Mesendoderm (in vitro differentiated cells): ENCODE data around the gene MVB12B.
A peak's percentile ranks its signal among the peaks of the same experiment; 100 is the strongest.

ENCODE experiments used
- DNase-seq: peaks from one replicate; pipeline ENCODE4 v3.0.0; 2013
- H2AK5ac ChIP-seq: 2 replicates; pipeline ENCODE4 v1.6.1; 2013; ENCODE audit warnings: low read length, inconsistent platforms
- H2BK120ac ChIP-seq: 2 replicates; pipeline ENCODE4 v1.6.1; 2013; ENCODE audit warnings: low read depth, mild to moderate bottlenecking, low read length, moderate library complexity, mixed read lengths
- H2BK15ac ChIP-seq: replicated peaks from 2 replicates; pipeline ENCODE4 v1.6.1; 2013; ENCODE audit warnings: low read depth, mild to moderate bottlenecking, moderate library complexity
- H2BK5ac ChIP-seq: 2 replicates; pipeline ENCODE4 v1.6.1; 2013; ENCODE audit warnings: low read length, inconsistent platforms
- H3K18ac ChIP-seq: 2 replicates; pipeline ENCODE4 v1.6.1; 2013; ENCODE audit warnings: mild to moderate bottlenecking, low read length, mixed read lengths
- H3K23ac ChIP-seq: one replicate; pipeline ENCODE4 v1.6.1; 2013; ENCODE audit warnings: low read length
- H3K27ac ChIP-seq: 2 replicates; pipeline ENCODE4 v1.5.1; 2013; ENCODE audit warnings: low read depth, mild to moderate bottlenecking, inconsistent platforms, low read length, moderate library complexity
- H3K27me3 ChIP-seq: 2 replicates; pipeline ENCODE4 v1.6.1; 2013; ENCODE audit warnings: low read length, control low read depth, mild to moderate bottlenecking, inconsistent platforms; ENCODE audit not compliant: insufficient read depth, poor library complexity
- H3K36me3 ChIP-seq: 2 replicates; pipeline ENCODE4 v1.6.1; 2013; ENCODE audit warnings: low read length, inconsistent platforms; ENCODE audit not compliant: control insufficient read depth, insufficient read depth
- H3K4ac ChIP-seq: one replicate; pipeline ENCODE4 v1.6.1; 2013; ENCODE audit warnings: low read depth, mild to moderate bottlenecking, low read length, moderate library complexity
- H3K4me1 ChIP-seq: 2 replicates; pipeline ENCODE4 v1.6.1; 2013; ENCODE audit warnings: low read depth, low read length, inconsistent platforms; ENCODE audit not compliant: control insufficient read depth
- H3K4me2 ChIP-seq: 2 replicates; pipeline ENCODE4 v1.6.1; 2013; ENCODE audit warnings: low read length
- H3K4me3 ChIP-seq: 2 replicates; pipeline ENCODE4 v1.5.1; 2013; ENCODE audit warnings: mild to moderate bottlenecking, low read length
- H3K56ac ChIP-seq: one replicate; pipeline ENCODE4 v1.6.1; 2013; ENCODE audit warnings: low read length
- H3K79me1 ChIP-seq: 2 replicates; pipeline ENCODE4 v1.6.1; 2013; ENCODE audit warnings: low read length, inconsistent platforms
- H3K79me2 ChIP-seq: 2 replicates; pipeline ENCODE4 v1.6.1; 2013; ENCODE audit warnings: mild to moderate bottlenecking, low read length; ENCODE audit not compliant: control insufficient read depth, insufficient read depth
- H3K9ac ChIP-seq: 2 replicates; pipeline ENCODE4 v1.6.1; 2013; ENCODE audit warnings: low read length, inconsistent platforms
- H4K5ac ChIP-seq: one replicate; pipeline ENCODE4 v1.6.1; 2013; ENCODE audit warnings: low read length
- H4K8ac ChIP-seq: one replicate; pipeline ENCODE4 v1.6.1; 2013; ENCODE audit warnings: low read depth, mild to moderate bottlenecking, control low read depth, low read length, moderate library complexity
- WGBS: extraction: QIAGEN DNeasy Blood & Tissue Kit; methylation state at CpG from one replicate; pipeline ENCODE4 v1.1.7; 2013; ENCODE audit warnings: low lambda C conversion rate, missing lambda C conversion rate; ENCODE audit not compliant: insufficient coverage; ENCODE audit errors: extremely low coverage; 5-methylcytosine and 5-hydroxymethylcytosine counted together

The MVB12B gene

GRCh38 chr9:126397056-126397455 lies 70.4 kb downstream of the MVB12B start:
- peak; percentile 32 for DNase-seq
- H3K18ac ChIP-seq = no peak overlapping the region
- WGBS = no CpG with 5 or more reads among the region's 5 CpGs
- H3K79me1 ChIP-seq = no peaks in the 10 kb centered on the region
- H3K4ac ChIP-seq = no peak overlapping the region
- no peak overlapping the region for H3K27ac ChIP-seq
- H3K4me3 ChIP-seq = no peak overlapping the region
- H2BK120ac ChIP-seq = no peak overlapping the region
- no peaks in the 10 kb centered on the region for H3K79me2 ChIP-seq
- no peaks in the 10 kb centered on the region for H3K4me1 ChIP-seq
- H3K27me3 ChIP-seq = no peaks in the 10 kb centered on the region
- no peak overlapping the region for H2BK5ac ChIP-seq
- no peak overlapping the region for H3K23ac ChIP-seq
- H2BK15ac ChIP-seq = no peak overlapping the region
- no peak overlapping the region for H3K9ac ChIP-seq
- no peak overlapping the region for H3K56ac ChIP-seq
- no peak overlapping the region for H4K8ac ChIP-seq
- no peak overlapping the region for H4K5ac ChIP-seq
- no peaks in the 10 kb centered on the region for H3K36me3 ChIP-seq
- no peak overlapping the region for H3K4me2 ChIP-seq
- no peak overlapping the region for H2AK5ac ChIP-seq

GRCh38 chr9:126398403-126399058 lies 71.9 kb downstream of the MVB12B start:
- no peak overlapping the region for H4K5ac ChIP-seq
- no peaks in the 10 kb centered on the region for H3K27me3 ChIP-seq
- H3K4ac ChIP-seq = no peak overlapping the region
- no peaks in the 10 kb centered on the region for H3K79me2 ChIP-seq
- DNase-seq = peak; percentile 66
- no peak overlapping the region for H2BK120ac ChIP-seq
- no peak overlapping the region for H3K56ac ChIP-seq
- H3K9ac ChIP-seq = no peak overlapping the region
- no peak overlapping the region for H2BK15ac ChIP-seq
- no CpG with 5 or more reads among the region's 25 CpGs for WGBS
- no peak overlapping the region for H3K4me3 ChIP-seq
- no peak overlapping the region for H3K18ac ChIP-seq
- H2BK5ac ChIP-seq = no peak overlapping the region
- H4K8ac ChIP-seq = no peak overlapping the region
- H3K23ac ChIP-seq = no peak overlapping the region
- no peaks in the 10 kb centered on the region for H3K36me3 ChIP-seq
- no peak overlapping the region for H3K27ac ChIP-seq
- no peak overlapping the region for H2AK5ac ChIP-seq
- H3K79me1 ChIP-seq = no peaks in the 10 kb centered on the region
- no peak overlapping the region for H3K4me2 ChIP-seq
- no peaks in the 10 kb centered on the region for H3K4me1 ChIP-seq

- Histone ChIP-seq H4K5ac (no peak overlapping the region), H3K18ac (no peak overlapping the region), H3K36me3 (no peaks in the 10 kb centered on the region)
Observed at GRCh38 chr9:126399251-126399650, 72.6 kb downstream of the MVB12B start.

GRCh38 chr9:126399789-126400188 lies 73.2 kb downstream of the MVB12B start:
- H3K23ac ChIP-seq = no peak overlapping the region
- no peak overlapping the region for H3K4ac ChIP-seq
- no peak overlapping the region for H2AK5ac ChIP-seq
- H3K56ac ChIP-seq = no peak overlapping the region
- no peak overlapping the region for H3K27ac ChIP-seq
- DNase-seq = no peak
- H3K18ac ChIP-seq = no peak overlapping the region
- H4K8ac ChIP-seq = no peak overlapping the region
- no peak overlapping the region for H2BK15ac ChIP-seq
- no peak overlapping the region for H2BK120ac ChIP-seq
- no peak overlapping the region for H3K4me3 ChIP-seq
- H3K4me1 ChIP-seq = no peaks in the 10 kb centered on the region
- no peaks in the 10 kb centered on the region for H3K79me1 ChIP-seq
- no peak overlapping the region for H3K9ac ChIP-seq
- H3K27me3 ChIP-seq = no peaks in the 10 kb centered on the region
- H4K5ac ChIP-seq = no peak overlapping the region
- H3K79me2 ChIP-seq = no peaks in the 10 kb centered on the region
- no CpG with 5 or more reads among the region's 10 CpGs for WGBS
- H3K4me2 ChIP-seq = no peak overlapping the region
- H3K36me3 ChIP-seq = no peaks in the 10 kb centered on the region
- no peak overlapping the region for H2BK5ac ChIP-seq

More at GRCh38 chr9:126399251-126399650, 72.6 kb downstream of the MVB12B start:
- H3K79me2 ChIP-seq = no peaks in the 10 kb centered on the region
- no peak overlapping the region for H3K23ac ChIP-seq
- H3K4ac ChIP-seq = no peak overlapping the region
- no peak overlapping the region for H3K56ac ChIP-seq
- H3K4me1 ChIP-seq = no peaks in the 10 kb centered on the region
- H2BK15ac ChIP-seq = no peak overlapping the region
- no peak overlapping the region for H2AK5ac ChIP-seq
- H3K79me1 ChIP-seq = no peaks in the 10 kb centered on the region
- DNase-seq = peak; percentile 53
- H3K27me3 ChIP-seq = no peaks in the 10 kb centered on the region
- H2BK5ac ChIP-seq = no peak overlapping the region
- H3K4me2 ChIP-seq = no peak overlapping the region
- no CpG with 5 or more reads among the region's 8 CpGs for WGBS
- H3K27ac ChIP-seq = no peak overlapping the region
- H4K8ac ChIP-seq = no peak overlapping the region
- no peak overlapping the region for H2BK120ac ChIP-seq
- no peak overlapping the region for H3K4me3 ChIP-seq
- H3K9ac ChIP-seq = no peak overlapping the region

GRCh38 chr9:126400571-126400970 lies 73.9 kb downstream of the MVB12B start:
- H2AK5ac ChIP-seq = no peak overlapping the region
- H2BK5ac ChIP-seq = no peak overlapping the region
- H3K4me1 ChIP-seq = peaks cover 2% of the 10 kb centered on the region
- H3K56ac ChIP-seq = no peak overlapping the region
- no peak overlapping the region for H2BK15ac ChIP-seq
- H3K27ac ChIP-seq = no peak overlapping the region
- no CpG with 5 or more reads among the region's 11 CpGs for WGBS
- no peak overlapping the region for H2BK120ac ChIP-seq
- H3K27me3 ChIP-seq = no peaks in the 10 kb centered on the region
- H4K5ac ChIP-seq = no peak overlapping the region
- H4K8ac ChIP-seq = no peak overlapping the region
- no peak for DNase-seq
- no peak overlapping the region for H3K23ac ChIP-seq
- no peak overlapping the region for H3K9ac ChIP-seq
- H3K79me2 ChIP-seq = no peaks in the 10 kb centered on the region
- H3K36me3 ChIP-seq = no peaks in the 10 kb centered on the region
- H3K18ac ChIP-seq = no peak overlapping the region
- H3K79me1 ChIP-seq = no peaks in the 10 kb centered on the region
- H3K4me2 ChIP-seq = no peak overlapping the region
- no peak overlapping the region for H3K4ac ChIP-seq
- H3K4me3 ChIP-seq = no peak overlapping the region

- no peak for DNase-seq
- Histone ChIP-seq H3K4me2 (no peak overlapping the region), H3K56ac (no peak overlapping the region), H3K79me1 (no peaks in the 10 kb centered on the region), H4K8ac (no peak overlapping the region), H3K4me1 (peaks cover 4% of the 10 kb centered on the region), H3K27me3 (no peaks in the 10 kb centered on the region), H3K4me3 (no peak overlapping the region), H3K27ac (no peak overlapping the region), H2BK5ac (no peak overlapping the region), H2BK15ac (no peak overlapping the region), H2AK5ac (no peak overlapping the region), H3K9ac (no peak overlapping the region), H4K5ac (no peak overlapping the region), H3K23ac (no peak overlapping the region), H3K36me3 (no peaks in the 10 kb centered on the region), H3K4ac (no peak overlapping the region), H2BK120ac (no peak overlapping the region), H3K79me2 (no peaks in the 10 kb centered on the region), H3K18ac (no peak overlapping the region)
- no CpG with 5 or more reads among the region's 6 CpGs for WGBS
Observed at GRCh38 chr9:126401107-126401506, 74.5 kb downstream of the MVB12B start.
